H4 (cell line): ENCODE results near the gene TRIM58. TPM values are rescaled to one million over a fixed set of nuclear protein-coding genes. Genes with fewer than 3 reads are reported as not detected.
A peak's percentile ranks its signal among the peaks of the same experiment; 100 is the strongest.

ENCODE experiments used
- DNase-seq: peaks from one replicate; pipeline ENCODE4 v3.0.0-alpha.2; 2015; ENCODE audit warnings: low spot score
- total RNA-seq: library from RNA; depleted of rRNA; stranded (reverse); fragments of >200 nt; shearing (Covaris generic); gene quantifications from 2 replicates; pipeline ENCODE4 v1.2.3, GENCODE V29; 2014; rRNA removed

TRIM58 gene
- total RNA-seq, 1 experiment from 2014 or later, result not detected

DNA sequence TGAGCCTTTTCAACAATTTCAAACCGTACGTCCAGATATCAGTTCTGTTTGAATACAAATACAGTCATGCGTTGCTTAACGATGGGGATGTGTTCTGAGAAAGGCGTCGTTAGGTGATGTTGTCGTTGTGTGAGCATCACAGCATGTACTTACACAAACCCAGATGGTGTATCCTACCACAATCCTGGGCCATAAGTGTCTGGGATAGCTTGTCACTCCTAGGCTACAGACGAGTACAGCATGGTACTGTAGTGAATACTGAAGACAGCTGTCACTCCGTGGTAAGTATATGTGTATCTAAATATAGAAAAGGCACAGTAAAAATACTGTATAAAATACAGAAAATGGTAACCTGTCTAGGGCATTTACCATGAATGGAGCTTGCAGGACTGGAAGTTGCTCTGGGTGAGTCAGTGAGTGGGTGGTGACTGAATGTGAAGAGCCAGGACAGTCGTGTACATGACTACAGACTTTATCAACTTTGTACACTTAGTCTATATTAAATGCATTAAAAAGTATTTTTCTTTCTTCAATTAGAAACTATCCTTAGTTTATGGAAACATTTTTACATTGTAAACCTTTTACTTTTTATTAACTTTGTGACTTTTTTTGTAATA, 27.9 kb downstream of the TRIM58 start:
- no peak for DNase-seq

DNA sequence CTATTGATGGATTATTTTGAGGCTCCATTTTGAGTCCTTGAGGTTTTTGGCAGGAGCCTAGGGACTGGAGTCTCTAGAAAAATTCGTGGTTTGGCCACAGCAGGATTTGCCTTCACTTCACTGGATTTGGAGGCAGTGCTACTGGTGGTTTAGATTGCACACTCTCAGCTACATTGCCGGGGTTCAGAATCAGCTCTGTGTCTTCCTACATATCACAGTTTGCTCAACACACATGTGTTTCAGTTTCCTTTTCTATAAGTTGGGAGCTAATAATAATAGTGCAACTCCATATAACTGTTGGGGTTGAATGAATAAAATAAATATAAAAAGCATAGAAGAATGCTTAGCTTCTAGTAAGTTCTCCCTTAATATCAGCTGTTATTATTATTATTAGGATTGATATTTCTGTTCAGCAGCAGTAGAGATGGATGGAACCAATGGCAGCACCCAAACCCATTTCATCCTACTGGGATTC, 38.2 kb downstream of the TRIM58 start, which contains the start of gene OR2W3:
Gene OR2W3, plus strand, starts transcription at position 425 of the 475 bp plus-strand sequence. Its CDS starts 0 bp downstream, at position 425.
- DNase-seq, result no peak

DNA sequence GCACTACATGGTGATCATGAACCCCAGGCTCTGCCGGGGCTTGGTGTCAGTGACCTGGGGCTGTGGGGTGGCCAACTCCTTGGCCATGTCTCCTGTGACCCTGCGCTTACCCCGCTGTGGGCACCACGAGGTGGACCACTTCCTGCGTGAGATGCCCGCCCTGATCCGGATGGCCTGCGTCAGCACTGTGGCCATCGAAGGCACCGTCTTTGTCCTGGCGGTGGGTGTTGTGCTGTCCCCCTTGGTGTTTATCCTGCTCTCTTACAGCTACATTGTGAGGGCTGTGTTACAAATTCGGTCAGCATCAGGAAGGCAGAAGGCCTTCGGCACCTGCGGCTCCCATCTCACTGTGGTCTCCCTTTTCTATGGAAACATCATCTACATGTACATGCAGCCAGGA, 39.0 kb downstream of the TRIM58 start:
- no peak for DNase-seq

DNA sequence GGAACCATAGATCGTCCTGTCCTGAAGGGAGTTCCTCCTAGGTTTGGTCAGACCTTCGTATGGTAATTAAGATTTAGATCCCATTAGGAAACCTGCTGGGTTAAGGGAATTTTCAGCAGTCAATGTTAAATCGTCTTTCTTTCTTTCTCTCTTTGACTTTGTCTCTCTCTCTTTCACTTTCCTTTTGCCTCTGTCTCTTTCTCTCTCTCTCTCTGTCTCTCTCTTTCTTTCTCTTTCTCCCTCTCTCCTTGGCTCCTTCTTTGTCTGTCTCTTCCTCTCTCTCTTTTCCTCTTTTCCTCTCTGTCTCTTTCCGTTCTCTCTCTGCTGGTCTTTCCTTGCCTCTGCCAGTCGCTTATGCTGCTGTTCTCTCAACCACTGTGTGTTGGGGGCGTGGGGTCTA, 47.1 kb downstream of the TRIM58 start:
- DNase-seq, result no peak

DNA sequence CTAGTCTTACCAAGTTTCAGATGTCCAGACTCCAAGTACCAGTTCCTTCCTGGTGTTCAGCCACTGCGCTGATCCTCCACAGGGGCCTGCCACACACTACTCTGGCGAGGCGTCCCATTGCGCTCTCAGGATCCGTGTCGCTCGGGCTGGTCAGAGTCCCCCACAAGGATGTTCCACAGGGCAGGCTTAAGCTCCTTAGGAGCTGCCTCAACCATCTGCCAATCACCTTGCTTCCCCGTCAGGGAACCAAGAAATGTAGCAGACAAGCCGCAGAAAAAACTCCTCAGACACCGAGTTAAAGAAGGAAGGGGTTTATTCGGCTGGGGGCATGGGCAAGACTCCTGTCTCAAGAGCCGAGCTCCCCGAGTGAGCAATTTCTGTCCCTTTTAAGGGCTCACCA, 48.2 kb downstream of the TRIM58 start:
- no peak for DNase-seq

DNA sequence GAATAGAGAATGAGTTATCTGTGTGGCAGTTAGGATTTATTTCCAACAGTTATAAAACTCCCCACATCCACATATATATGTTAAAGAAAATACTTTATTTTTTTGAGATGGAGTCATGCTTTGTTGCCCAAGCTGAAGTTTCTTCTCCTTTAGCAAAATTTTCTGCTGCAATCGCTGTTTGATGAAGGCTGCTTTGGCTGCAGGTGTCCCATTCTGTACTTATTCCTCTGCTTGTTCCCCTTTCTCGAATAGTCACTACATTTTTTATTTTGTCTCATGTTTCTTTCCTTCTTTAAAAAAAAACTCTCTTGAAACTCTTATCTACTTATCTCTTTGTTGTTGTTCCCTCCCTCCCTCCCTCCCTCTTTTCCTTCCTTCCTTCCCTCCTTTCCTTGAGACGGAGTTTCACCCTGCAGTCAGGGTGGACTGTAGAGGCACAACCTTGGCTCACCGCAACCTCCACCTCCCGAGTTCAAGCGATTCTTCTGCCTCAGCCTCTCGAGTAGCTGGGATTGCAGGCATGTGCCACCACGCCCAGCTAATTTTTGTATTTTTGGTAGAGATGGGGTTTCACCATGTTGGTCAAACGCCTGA, 49.0 kb downstream of the TRIM58 start:
- no peak for DNase-seq

DNA sequence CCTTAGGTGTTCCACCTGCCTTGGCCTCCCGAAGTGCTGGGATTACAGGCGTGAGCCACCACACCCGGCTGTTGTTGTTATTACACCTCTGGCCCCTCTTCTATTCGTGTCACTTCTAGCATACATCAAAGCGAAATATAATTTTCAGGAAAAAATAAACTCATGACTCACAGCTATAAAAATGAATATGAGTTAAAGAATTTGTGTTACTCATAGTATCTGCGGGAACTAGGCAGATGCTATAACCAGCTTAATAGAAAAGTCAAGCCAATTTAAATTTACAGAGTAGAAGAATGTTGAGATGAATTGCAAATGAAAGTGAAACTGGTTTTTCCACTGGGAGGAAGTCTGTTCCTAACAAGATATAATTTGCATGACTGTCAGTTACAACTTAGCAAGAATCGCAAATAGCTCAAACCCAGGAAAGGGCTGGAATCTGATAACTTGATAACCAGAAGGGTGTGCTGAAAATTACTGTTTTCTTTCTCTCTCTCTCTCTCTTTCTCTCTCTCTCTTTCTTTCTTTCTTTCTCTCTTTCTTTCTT, 49.6 kb downstream of the TRIM58 start:
- DNase-seq, result peak; percentile 77

DNA sequence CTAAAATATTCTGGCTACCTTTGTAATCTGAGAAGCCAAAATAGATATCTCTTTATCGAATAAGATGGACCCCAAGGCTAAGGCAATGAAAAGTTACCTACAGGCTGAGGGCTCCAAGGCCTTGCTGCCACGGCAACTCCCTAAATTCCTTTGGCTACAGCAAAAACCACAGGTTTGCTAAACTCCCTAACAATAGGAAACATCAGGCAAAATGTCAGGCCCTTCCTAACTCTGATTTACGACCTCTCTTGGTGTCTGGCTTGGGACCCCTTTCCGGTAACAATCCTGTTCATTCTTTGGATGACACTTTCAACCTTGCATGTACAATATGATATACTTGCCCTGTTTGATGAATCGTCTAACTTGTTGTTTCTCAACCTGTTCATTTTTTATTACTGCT, 51.8 kb downstream of the TRIM58 start:
- DNase-seq, result no peak

DNA sequence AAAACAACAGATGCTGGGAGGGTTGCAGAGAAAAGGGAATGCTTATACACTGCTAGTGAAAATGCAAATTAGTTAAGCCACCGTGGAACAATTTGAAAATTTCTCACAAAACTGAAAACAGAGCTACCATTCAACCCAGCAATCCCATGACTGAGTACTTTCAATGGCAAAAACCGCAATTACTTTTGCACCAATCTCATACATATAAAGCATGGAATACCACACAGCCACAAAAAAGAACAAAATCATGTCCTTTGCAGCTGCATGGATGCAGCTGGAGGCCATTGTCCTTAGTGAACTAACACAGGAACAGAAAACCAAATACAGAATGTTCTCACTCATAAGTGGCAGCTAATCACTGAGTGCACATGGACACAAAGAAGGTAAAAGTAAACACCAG, 56.8 kb downstream of the TRIM58 start:
- DNase-seq, result no peak

DNA sequence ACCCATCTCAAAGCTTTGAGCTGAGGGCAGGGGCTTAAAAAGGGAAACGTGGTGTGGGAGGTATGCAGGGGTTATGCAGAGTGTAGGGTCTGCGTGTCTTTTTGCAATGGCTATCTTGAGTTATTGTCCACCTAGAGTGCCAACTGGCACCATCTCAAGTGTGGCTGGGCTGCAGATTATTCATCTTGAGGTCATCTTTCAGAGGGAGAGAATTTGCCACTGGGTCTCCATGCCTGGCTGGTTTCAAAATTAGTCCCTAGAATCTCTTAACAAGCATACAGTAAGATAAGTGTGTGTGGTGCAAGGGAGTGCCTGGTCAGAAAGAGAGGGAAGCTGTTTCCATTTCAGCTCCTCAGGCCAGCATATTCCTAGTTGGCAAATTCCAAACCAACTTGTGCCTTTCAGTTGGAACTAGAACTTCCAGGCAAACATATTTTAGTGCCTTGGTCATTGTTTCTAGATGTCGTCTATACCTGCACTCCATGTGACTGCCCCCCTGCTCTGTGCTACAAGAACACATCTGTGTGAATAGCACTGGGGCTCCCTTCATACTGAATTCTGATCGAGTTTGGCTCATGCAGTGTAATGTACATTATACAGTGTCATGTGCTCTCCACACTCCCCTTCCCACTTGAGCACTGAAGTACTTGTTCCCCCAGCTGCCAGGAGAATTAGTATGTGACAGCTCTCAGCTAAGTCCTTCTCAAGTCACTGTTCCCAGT, 58.1 kb downstream of the TRIM58 start:
- peak; percentile 37 for DNase-seq

DNA sequence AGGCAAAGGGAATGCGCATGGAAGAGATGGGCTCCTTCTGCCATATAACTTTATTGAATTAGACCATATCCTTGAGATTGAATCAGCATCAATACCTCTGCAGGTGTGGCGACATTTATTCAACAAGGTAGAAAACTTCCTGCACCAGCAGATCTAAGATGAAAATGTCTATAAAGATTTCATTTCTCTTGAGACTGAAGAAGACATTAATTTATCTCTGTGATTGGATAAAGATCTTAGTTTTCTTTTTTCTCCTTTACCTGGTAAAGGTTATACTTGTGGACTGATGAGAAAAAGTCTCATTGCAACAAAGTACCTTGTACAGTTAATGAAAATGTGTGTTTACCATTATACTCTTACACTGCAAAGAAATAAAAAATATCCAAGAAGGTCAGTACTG, 63.0 kb downstream of the TRIM58 start, which contains the start of gene OR2T8:
Gene OR2T8, plus strand, starts transcription at position 301 of the 400 bp plus-strand sequence. CDS start 766 bp downstream, outside the sequence.
- DNase-seq, result no peak

DNA sequence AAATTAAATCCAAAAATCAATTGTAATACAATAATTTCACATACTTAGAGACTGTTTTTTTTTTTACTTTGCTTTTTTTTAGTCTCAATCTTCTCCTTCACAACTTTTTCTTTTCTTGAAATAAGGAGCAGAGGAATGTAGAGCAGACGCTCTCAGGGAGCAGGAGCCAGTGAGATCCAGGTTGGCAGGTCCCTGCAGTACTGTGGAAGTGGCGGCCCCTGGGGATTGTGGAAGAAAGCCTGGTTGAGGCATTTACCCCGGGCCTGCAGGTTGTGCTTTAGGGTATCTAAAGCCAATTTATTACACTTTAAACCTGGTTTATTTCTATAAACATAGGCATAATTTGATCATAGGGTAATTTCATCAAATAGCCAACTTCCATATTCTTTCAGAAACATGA, 67.0 kb downstream of the TRIM58 start:
- no peak for DNase-seq

DNA sequence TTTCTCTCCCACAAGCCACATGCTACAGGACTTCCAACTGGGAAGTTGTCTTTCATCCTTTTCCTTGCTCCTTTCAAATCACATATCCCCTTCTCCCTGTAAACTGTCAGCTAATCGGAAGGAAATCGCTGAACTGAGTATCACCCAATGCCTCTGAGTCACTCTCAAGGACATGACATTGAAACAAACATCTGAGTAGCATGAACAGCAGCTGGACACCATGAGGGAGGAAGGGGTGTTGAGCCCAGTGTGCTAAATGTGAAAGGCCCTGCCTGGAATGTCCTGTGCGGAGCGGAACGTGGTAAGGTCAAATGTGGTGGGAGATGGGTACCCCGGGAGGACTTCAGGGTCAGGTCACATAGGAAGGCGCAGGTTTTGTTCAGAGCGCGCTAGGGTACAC, 67.9 kb downstream of the TRIM58 start, which contains the start of gene OR2AJ1:
Gene OR2AJ1, plus strand, starts transcription at position 22 of the 400 bp plus-strand sequence. CDS start 8,880 bp downstream, outside the sequence.
- DNase-seq, result no peak

Other genes with a start within 250 kb of the TRIM58 start
- not detected in 2 replicates for gene OR13G1, start 177.4 kb upstream of the TRIM58 start, total RNA-seq
- gene OR6F1, start 140.5 kb upstream of the TRIM58 start, total RNA-seq, result not detected in 2 replicates
- not detected in 2 replicates for gene OR14K1, start 118.6 kb upstream of the TRIM58 start, total RNA-seq
- gene OR14A2, start 109.0 kb upstream of the TRIM58 start, total RNA-seq, result not detected in 2 replicates
- gene OR1C1, start 96.6 kb upstream of the TRIM58 start, total RNA-seq, result not detected in 2 replicates
- gene OR14A16, start 33.1 kb upstream of the TRIM58 start, total RNA-seq, result not detected in 2 replicates
- not detected in 2 replicates for gene OR11L1, start 15.3 kb upstream of the TRIM58 start, total RNA-seq
- gene OR2W3, start 38.4 kb downstream of the TRIM58 start, total RNA-seq, result not detected in 2 replicates
- gene OR2T8, start 63.1 kb downstream of the TRIM58 start, total RNA-seq, result 0.21 TPM in 1 of 2 replicates, not detected in the other
- not detected in 2 replicates for gene OR2AJ1, start 67.7 kb downstream of the TRIM58 start, total RNA-seq
- gene OR2L8, start 91.7 kb downstream of the TRIM58 start, total RNA-seq, result not detected in 2 replicates
- not detected in 2 replicates for gene OR2AK2, start 108.0 kb downstream of the TRIM58 start, total RNA-seq
- gene OR2L5, start 156.5 kb downstream of the TRIM58 start, total RNA-seq, result not detected in 2 replicates
- not detected in 2 replicates for gene OR2L2, start 172.9 kb downstream of the TRIM58 start, total RNA-seq
- gene OR2L3, start 189.6 kb downstream of the TRIM58 start, total RNA-seq, result not detected in 2 replicates
- gene OR2L13, start 238.0 kb downstream of the TRIM58 start, total RNA-seq, result 0.12 TPM in 1 of 2 replicates, not detected in the other